NCI-H2196 treated with DMSO at 0.1 percent for 48 hours (cell line): ENCODE results near the gene ZNF790.
A peak's percentile ranks its signal among the peaks of the same experiment; 100 is the strongest.
"Not testable (repeated sequence)": the region's sequence is repeated elsewhere in the genome, so short reads cannot be mapped to it uniquely, and the experiment has no call there.

Experiments
- DNase-seq: peaks from one replicate; lab custom pipeline; 2025; ENCODE audit not compliant: unreplicated experiment; lab: John Stamatoyannopoulos, UW

The ZNF790 gene

DNA sequence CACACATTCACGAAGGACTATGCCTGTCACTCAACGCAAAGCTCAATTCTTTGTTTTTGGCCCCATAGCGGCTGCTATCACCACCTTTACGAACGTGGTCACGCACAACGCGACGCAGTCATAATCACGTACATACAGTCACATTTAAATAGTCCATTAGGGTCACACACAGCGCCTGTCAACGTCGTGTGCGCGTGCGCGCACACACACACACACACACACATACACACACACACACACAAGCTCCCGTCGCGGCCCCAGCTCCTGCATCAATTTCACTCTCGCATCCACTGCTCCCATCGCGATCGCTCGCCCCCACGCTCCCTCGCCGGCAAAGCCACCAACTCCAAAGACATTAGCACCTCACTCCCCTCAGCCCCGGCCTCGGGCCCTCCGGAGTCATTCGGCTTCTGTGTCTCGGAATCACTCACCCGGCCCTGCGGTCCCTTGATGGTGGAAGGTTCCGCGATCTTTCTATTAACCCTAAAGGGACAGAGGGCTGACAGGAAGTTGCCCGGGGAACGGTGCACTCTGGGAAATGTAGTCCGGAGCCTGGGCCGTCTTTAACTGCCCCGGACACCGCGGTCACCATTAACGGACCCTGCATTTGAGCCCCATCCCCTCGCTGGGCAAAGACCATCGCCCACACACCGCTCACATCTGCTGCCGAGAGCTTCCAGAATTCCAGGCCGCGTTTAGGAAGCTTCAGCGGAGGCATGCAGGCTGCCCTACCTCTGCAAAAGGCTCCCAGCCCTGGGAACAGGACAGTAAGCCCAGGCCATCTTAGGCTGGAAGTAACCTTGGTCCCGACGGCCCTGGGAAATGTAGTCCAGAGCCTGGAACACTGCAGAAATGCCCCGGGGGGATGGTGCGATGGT is at the start of gene ZNF790:
ZNF790 (minus strand) TSS at position 482 of the 878 bp plus-strand sequence. CDS start 12,768 bp downstream, outside the sequence.
- DNase-seq = peak; percentile 74

DNA sequence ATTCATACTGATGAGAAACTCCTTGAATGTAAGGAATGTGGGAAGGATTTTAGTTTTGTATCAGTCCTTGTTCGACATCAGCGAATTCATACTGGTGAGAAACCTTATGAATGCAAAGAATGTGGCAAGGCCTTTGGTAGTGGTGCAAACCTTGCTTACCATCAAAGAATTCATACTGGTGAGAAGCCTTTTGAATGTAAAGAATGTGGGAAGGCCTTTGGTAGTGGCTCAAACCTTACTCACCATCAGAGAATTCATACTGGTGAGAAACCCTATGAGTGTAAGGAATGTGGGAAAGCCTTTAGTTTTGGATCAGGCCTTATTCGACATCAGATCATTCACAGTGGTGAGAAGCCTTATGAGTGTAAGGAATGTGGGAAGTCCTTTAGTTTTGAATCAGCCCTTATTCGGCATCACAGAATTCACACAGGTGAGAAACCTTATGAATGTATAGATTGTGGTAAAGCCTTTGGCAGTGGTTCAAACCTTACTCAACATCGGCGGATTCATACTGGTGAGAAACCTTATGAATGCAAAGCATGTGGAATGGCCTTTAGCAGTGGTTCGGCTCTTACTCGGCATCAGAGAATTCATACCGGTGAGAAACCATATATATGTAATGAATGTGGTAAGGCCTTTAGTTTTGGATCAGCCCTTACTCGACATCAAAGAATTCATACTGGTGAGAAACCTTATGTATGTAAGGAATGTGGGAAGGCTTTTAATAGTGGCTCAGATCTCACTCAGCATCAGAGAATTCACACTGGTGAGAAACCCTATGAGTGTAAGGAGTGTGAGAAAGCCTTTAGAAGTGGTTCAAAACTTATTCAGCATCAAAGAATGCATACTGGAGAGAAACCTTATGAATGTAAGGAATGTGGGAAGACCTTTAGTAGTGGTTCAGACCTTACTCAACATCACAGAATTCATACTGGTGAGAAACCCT is 39.1 kb upstream of the ZNF790 start:
- no peak for DNase-seq

DNA sequence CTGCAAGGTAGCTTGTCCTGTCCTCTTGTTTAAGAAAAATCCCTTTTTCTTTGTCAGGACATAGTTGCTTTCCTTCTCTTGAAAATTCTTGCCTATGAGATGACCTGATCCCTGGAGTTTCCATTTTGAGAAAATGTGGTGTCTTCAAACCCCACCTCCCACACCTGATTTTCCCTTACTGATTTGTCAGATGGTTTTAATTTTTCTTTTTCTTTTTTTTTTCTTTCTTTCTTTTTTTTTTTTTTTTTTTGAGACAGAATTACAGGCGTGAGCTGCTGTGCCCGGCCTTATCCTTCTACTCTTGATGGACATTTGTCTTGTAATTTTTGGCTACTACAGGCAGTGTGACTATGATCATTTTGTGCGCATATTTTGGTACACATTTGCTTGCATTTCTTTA is 13.7 kb upstream of the ZNF790 start:
- no peak for DNase-seq

DNA sequence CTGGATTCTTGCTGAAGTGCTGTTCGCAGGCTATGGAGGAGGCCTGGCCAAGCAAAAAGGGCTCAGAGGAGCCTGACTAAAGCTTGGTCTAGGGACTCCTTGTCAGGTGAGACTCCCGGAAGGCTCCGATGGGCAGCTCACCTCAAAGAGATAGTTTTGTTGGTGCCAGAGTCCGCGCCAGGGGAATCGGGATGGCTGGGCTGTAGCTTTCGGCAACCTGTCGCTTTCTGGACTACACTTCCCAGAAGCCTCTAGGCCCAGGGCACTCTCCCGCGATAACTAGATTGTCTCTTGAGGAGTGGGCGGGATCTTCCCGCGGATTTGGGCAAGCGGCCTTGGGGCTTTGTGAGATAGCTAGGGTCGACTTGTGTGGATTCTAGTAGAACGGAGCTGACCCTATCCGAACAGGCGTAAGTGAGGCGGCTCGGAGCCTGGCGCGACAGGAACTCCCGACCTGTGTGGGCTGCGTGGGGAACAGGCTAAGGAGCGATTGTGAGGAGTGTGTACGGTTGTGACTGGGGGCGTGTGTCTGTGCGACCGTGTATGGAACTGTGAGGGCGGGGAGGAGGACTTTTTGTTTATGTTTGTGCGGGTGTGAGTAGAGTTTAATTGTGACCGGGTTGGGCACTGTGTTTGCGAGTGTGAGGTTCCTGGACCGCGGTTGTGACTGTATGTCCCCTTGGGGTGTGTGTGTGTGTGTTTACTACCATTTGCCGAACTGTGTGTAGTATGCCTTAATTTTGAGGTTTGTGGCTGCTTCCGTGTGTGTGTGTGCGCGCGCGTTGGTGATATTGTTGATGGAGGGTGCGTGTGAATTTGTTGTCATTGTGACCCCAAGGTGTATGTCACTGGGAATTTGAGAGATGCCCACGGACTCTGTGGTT is 12.6 kb upstream of the ZNF790 start, which contains the start of gene ZNF345:
ZNF345 (plus strand) TSS at position 318 of the 884 bp plus-strand sequence. CDS start 25,955 bp downstream, outside the sequence.
- peak; percentile 90 for DNase-seq

DNA sequence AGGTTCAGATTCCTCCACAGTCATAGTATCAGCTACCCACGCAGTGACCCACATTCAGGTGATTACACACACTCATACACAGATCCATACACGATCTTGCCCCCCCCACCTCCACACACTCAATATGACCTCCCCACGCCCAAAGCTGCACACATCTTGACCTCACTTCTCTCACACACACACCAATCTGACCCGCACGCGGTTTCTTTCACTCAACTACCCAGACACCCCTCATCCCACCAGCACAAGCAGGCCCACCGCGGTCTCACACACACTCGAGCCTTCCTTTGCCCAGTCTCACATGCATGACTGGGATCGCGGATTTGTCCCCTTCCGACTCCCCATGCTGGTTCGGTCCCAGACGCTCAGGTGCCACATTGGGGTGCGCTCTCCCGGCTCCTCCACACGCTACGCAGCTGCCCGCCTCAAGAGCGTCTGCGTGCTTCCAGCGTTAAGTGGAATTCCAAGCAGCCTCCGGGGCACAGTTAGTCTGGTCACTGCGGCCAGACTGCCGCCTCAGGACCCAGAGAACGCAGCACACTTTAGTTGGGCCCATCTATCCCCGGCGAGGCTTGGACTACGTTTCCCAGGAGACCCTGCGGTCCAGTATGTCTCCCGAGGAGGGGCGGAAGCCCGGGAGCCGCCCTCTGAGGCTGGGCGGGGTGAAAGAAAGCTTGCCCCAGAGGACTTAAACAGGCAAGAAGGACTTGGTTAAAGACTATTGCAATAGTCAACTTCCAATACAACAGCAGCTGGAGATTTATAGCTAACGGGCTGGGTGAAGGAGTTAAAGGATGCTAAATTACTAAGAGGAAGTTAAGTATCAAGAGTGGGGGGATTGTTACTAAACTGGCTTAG is 11.7 kb upstream of the ZNF790 start:
- peak; percentile 75 for DNase-seq

DNA sequence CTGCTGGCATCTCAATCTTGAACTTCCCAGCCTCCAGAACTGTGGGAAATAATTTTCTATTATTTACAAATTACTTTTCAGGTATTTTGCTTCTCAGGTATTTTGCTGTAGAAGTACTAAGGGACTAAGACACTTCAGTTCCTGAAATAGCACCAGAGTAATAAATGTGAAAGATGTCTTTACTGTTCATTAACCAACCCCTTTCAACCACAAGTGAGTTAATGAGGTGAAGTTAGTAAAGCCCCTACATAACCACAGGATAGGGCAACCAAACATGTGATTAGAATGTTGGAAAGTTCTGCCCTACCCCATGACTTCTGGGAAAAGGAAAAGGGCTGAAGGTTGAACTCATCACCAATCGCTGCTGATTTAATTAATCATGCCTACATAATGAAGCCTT is 9.8 kb upstream of the ZNF790 start:
- DNase-seq = no peak

DNA sequence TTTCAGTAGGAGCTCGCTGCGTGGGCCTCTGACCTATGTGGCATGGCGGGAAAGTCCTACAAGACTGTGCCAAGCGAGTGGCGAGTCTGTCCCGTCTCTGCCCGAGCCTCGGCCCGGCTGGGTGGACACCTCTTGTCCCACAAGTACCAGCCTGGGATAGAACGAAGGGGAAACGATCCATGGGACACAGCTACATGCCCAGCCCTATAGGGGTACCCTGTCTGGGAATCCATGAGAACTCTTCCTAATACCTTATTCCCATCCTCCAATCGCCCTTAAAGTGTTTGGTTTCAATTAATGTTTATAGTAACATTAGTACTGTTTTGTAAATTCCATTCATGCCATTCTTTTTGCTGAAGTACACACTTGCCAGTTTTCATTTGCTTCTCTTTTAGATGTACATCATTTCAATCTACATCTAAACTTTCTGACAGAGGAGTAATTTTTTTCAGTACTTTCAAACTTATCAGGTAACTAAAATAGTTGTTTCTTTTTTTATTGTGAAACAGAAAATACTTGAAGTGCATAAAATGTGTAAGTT is 667 bp upstream of the ZNF790 start:
- no peak for DNase-seq

DNA sequence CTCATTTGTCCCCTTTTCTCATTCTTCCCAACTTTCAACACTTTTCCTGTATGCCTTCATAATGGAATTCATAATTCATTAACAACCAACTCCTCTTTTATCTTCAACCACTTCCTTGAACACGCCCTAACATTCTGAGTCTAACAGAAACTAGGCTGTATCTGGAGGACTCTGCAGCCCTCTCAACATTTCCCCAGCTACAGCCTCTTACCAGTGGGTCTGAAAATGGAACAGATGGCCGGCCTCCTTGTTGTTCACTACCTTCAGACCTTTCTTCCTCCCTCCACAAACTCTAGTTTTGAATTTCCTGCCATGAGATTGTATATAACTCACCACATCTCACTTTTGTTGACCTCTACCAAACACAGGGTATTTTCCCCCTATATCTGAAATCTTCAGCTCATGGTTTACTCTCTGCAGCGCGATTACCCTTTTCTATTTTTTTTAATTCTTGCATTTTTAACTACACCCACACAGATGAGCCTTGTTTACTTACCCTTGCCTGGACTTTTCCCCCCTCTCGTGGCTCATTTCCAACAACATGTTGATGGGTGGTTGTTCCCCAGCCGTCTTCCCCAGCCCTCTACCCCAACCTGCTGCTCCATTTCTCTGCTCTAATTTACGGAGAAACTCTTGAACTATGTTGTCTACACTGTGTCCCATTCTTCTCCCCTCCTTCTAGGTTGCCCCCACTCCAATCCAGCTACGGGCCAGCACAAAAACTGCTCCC is 846 bp downstream of the ZNF790 start:
- DNase-seq = no peak

DNA sequence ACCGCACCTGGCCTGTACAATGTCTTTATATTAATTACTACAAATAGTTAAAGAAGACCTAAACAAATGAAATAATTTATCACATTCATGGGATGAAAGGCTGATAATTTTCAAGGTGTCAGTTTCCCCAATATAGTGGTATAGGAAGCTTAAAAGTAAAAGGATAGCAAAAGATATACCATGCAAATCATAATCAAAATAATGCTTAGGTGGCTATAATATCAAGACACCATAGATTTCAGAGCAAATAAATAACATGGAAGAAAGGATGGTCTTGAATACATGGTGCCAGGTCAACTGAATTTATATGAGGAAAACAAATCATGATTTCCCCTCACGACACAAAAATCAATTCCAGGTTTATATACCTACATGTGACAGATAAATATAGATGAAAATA is 4.8 kb downstream of the ZNF790 start:
- no peak for DNase-seq

DNA sequence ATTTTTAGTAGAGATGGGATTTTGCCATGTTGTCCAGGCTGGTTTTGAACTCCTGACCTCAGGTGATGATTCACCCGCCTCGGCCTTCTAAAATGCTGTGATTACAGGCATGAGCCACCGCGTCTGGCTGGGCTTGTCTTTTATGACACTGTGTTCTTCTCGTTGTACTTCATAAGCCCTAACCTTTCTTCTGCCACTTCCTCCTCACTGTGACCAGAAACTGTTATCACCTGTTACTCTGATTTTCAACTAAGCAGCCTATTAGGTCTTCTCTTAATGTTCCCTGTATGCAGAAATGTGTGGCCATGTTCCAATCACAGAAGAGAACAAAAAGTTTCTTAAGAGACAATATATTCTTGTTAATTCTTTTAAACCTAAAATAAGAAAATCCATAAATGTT is 16.4 kb downstream of the ZNF790 start:
- no peak for DNase-seq

DNA sequence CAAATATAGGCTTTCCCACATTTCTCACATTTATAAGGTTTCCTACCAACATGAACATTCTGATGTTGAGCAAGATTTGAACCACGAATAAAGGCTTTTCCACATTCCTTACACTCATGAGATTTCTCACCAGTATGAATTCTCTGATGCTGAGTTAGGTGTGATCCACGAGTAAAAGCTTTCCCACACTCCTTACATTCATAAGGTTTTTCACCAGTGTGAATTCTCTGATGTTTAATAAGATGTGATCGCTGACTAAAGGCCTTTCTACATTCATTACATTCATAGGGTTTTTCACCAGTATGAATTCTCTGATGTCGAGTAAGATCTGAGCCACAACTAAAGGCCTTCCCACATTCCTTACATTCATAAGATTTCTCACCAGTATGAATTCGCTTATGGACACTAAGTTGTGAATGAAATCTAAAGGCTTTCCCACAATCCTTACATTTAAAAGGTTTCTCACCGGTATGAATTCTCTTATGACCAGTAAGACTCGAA is 19.0 kb downstream of the ZNF790 start:
- DNase-seq = no peak

DNA sequence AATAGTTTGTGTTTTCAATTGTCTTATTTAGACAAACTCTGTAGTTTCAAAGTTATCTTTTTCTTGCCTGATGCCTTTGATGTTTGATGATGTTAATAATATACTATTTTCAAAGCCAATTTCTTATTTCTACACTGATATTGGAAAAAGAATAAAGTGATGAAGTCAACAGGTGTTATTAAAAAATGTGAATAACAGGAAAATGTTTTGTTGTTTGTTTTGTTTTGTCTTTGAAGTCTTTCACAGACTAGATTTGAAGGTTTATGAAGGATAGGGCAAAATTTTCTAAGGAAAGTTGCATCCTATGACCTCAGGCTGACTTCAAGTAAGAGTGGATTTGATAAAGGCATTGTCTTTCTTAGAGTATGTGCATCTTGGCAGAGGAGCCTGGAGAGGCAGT is 31.2 kb downstream of the ZNF790 start:
- no peak for DNase-seq

DNA sequence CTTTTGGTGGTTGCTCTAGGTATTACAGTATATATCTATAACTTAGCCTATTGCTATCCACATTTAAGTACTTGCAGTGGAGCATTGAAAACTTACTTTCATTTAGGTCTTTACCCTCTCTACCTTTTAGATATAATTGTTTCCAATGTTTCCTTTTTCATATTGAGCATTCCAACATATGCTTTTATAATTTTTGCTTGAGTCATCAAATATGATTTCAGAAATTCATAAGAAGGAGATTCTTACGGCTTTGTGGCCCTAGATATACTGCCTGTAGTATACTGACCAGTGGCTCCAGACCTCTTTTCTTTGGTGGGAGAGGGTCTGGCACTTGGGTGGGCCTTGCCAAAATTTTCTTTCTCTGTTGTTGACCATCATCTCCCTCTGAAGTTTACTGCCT is 32.8 kb downstream of the ZNF790 start:
- no peak for DNase-seq

DNA sequence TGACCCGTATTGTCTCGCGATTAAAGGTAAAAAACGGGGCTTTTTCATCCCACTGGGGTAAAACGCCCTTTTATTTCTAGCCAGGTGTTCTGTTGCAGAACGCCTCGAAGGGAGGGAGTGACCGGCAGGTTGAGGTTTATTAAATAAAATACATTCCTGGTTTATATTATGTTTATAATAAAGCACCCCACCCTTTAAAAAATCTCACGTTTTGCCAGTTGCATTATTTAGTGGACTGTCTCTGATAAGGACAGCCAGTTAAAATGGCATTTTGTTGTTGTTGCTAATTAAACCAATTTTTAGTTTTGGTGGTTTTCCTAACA is 40.4 kb downstream of the ZNF790 start:
- no peak for DNase-seq

DNA sequence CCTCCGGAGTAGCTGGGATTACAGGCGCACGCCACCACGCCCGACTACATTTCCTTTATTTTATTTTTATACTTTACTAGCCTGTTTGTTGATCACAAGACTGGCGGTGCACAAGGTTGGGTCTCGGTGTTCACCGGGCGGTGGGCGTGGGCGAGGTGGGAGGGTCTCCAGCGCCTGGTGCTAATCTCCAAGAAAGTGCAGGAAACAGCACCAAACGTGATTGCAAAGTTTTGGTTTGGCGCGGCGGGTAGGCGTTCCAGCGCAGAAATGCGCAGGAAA is 41.5 kb downstream of the ZNF790 start:
- DNase-seq = no peak

DNA sequence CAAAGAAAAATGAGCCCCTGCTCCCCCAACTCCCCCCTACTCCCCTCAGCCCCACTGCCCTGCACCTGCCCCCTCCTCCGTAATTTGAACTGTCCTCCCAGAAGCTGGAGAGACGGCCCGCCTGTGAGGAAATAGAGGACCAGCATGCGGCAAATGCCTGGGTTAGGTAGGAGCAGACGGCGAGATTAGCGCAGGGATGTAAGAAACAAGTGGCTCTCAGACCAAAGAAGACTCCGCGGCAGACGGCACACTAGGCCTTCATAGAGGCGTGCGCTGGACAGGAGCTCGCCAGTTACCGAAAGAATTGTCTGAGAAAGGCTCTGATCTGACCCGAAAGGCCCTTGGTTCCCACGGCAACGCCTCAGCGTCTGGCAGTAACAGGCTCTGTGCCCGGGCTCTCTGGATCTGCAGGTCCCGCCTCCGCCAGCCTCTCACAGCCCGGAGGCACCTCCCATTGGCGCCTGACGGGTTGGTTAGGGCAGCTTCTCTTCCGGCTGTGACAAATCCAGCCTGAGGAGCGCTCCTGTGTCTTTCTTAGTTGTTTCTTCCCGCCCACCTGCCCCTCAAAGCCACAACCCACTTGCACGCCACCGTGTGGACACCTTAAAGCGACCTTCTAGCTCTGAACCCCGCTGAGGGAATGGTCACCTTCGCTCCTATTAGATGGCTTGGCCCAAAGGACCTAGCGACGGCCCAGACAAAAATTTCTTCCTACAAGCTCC is 46.6 kb downstream of the ZNF790 start:
- not testable (repeated sequence) for DNase-seq

DNA sequence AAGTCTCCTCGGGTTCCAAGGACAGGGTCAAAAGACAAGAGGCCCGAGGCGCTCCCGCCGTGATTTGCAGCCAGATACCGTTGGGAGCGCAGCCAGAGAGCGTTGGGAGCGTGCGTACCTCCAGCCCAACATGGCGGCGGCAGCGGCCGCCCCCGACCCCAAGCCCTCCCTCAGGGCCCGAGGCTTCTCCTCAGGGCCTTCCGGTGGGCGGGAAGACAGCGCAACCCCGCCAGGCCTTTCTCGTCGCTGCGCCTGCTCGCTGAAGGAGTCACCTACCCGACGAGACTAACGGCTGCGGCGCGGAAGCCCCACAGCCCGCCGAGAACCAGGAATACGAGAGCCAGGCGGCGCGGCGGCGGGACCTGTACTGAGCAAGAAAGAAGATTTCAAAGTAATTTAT is 62.4 kb downstream of the ZNF790 start:
- DNase-seq = no peak

DNA sequence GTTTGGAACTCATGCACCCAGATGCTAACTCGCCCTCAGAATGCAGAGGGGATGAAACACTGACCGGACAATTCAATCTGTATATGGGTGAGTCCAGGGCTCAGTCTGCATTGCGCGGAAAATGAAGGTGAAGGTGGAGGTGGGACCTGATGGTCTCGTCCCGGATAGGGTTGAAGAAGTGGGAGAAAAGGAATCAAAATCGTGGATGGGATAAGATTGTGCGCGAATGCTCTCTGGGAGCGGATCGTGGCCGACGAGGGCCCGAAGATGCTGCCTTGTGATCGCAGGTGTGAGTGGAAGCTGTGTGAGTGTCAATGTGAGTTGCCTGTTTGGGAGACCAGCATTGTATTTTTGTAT is 65.0 kb downstream of the ZNF790 start:
- no peak for DNase-seq
